Measurements from ENCODE around the gene RFT1. TPM values are rescaled to one million over a fixed set of nuclear protein-coding genes. Genes with fewer than 3 reads are reported as not detected.

RFT1 gene
- total and polyA plus RNA-seq, 9 donors: 8.2 to 15.4 (median 11.6) TPM

DNA sequence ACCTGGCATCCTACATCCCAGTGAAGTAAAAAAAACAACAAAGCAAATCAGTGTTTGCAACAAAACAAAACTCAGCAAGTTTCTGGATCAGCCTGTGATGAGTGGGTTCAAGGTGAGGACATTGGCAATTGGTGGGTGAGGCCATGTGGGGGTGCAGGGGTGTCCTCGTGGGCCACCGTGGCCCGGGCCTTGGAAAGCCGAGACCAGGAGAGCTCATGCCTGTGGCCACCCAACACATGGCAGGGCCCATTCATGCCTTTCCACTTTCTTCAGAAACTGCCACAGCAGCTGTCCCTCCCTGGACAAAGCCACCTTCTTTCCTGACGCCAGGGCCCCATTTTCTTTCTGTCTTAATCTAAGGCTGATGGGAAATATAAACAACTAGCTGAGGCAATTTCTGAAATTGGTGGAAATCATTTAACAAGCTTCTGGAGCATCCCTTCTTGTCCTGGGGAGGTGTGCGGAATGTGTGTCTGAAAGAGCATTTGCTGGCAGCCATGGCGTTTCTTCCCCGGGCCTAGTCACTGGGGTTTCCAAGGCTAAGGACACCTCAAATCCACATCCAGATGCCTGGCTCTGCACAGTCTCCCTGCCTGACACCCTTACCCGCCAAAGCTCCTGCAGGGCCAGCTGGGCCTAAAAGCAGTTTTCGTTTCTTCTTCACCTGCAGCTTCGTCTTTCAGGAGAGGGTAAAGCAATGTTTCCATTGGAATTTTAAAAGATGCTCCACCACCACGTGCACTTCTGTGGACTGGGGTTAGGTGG, 50.3 kb downstream of the RFT1 start:
- Histone ChIP-seq H3K27ac (ENCODE audit: low read length) (no peak overlapping the region), H3K4me1 (ENCODE audit: control insufficient read depth, insufficient read depth, low read length) (peaks cover 15% of the 10 kb centered on the region), H3K36me3 (ENCODE audit: control insufficient read depth, insufficient read depth, low read length) (no peaks in the 10 kb centered on the region), H3K9me3 (replicated peaks; ENCODE audit: control insufficient read depth, low read depth, low read length) (no peaks in the 10 kb centered on the region), H3K27me3 (ENCODE audit: control insufficient read depth, insufficient read depth, low read length) (no peaks in the 10 kb centered on the region), H3K4me3 (ENCODE audit: low read length) (no peak overlapping the region)
- WGBS (ENCODE audit: insufficient coverage): 82% methylated on average over 5 of the region's 12 CpGs
- DNase-seq: no peak

DNA sequence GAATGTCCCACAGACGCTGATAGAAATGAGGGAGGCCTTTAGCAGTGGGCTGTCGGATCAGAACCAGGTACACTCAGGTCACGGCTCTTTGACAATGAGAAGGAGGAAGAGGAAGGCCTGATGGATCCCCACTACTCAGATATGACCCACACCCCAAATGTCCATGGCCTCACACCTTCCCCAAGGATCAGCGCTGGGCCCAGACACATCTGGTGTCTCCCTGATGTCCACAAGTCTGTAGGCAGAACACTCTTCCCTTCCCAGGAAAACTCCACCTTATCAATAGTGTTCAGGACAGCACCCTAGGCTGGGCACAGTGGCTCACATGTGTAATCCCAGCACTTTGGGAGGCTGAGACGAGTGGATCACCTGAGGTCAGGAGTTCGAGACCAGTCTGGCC, 51.1 kb downstream of the RFT1 start:
- no peak overlapping the region for H3K4me3 ChIP-seq (ENCODE audit: low read length)
- no peak overlapping the region for H3K27ac ChIP-seq (ENCODE audit: low read length)
- no peaks in the 10 kb centered on the region for H3K27me3 ChIP-seq (ENCODE audit: control insufficient read depth, insufficient read depth, low read length)
- no peak for DNase-seq
- 90% methylated on average over 3 of the region's 6 CpGs for WGBS (ENCODE audit: insufficient coverage)
- peaks cover 8% of the 10 kb centered on the region for H3K4me1 ChIP-seq (ENCODE audit: control insufficient read depth, insufficient read depth, low read length)
- H3K36me3 ChIP-seq (ENCODE audit: control insufficient read depth, insufficient read depth, low read length): no peaks in the 10 kb centered on the region
- H3K9me3 ChIP-seq (replicated peaks; ENCODE audit: control insufficient read depth, low read depth, low read length): no peaks in the 10 kb centered on the region

DNA sequence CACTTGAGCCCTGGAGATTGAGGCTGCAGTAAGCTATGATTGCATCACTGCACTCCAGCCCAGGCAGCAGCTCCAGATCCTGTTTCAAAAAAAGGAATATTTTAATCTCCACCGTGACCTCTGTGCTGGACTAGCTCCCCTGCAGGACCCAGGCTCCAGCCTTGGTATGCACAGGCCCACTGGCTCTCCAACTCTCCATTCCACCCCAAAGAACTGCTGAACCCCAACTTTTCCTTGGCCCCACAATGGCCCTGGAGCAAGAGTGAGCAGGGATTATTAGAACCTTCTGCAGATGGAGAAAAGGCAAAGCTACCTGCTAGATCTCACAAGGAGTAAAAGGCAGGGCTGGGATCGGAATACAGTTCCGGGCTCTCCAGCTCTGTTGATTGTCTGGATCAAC, 51.6 kb downstream of the RFT1 start:
- H3K9me3 ChIP-seq (replicated peaks; ENCODE audit: control insufficient read depth, low read depth, low read length): no peaks in the 10 kb centered on the region
- no peaks in the 10 kb centered on the region for H3K36me3 ChIP-seq (ENCODE audit: control insufficient read depth, insufficient read depth, low read length)
- H3K27ac ChIP-seq (ENCODE audit: low read length): no peak overlapping the region
- H3K4me1 ChIP-seq (ENCODE audit: control insufficient read depth, insufficient read depth, low read length): peaks cover 6% of the 10 kb centered on the region
- no peaks in the 10 kb centered on the region for H3K27me3 ChIP-seq (ENCODE audit: control insufficient read depth, insufficient read depth, low read length)
- DNase-seq: no peak
- 96% methylated on average over 2 of the region's 3 CpGs for WGBS (ENCODE audit: insufficient coverage)
- H3K4me3 ChIP-seq (ENCODE audit: low read length): no peak overlapping the region

DNA sequence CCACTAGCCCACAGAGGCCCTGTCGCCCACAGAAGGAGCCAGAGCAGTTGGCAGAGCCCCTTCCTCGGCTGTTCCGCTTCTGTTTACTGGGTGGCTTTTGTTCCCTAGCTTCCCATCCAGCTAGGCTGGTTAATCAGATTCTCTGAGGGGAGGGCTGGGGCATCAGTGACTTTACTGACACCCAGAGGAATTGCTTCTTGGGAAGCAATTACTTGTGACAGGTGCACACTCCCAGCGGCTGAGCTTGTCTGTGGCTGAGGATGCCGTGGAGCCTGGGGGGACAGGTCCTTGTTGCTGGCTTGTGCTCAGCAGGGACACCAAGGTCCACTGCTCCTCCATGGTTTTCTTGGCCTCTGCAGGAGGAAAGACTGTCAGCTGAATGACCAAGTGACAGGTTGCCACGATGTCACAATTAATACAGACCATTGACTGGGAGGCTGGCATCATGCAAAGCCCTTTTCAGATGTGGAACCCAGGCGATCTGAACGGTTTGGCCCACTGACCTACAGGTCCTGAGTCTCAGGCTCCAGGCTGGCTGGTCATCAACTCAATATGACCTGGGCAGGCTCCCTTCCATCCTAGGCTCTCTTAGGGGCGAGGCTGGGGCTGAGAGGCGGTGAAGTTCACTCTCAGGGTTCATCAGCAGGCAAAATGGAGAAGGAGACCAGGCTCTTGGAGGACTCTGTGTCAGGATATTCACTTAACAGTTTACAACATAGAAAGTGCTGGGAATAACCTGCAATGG, 52.6 kb downstream of the RFT1 start:
- peaks cover 13% of the 10 kb centered on the region for H3K4me1 ChIP-seq (ENCODE audit: control insufficient read depth, insufficient read depth, low read length)
- no peak overlapping the region for H3K4me3 ChIP-seq (ENCODE audit: low read length)
- no peaks in the 10 kb centered on the region for H3K36me3 ChIP-seq (ENCODE audit: control insufficient read depth, insufficient read depth, low read length)
- H3K9me3 ChIP-seq (replicated peaks; ENCODE audit: control insufficient read depth, low read depth, low read length): no peaks in the 10 kb centered on the region
- no peak for DNase-seq
- WGBS (ENCODE audit: insufficient coverage): 91% methylated on average over 5 of the region's 10 CpGs
- no peak overlapping the region for H3K27ac ChIP-seq (ENCODE audit: low read length)
- H3K27me3 ChIP-seq (ENCODE audit: control insufficient read depth, insufficient read depth, low read length): no peaks in the 10 kb centered on the region

DNA sequence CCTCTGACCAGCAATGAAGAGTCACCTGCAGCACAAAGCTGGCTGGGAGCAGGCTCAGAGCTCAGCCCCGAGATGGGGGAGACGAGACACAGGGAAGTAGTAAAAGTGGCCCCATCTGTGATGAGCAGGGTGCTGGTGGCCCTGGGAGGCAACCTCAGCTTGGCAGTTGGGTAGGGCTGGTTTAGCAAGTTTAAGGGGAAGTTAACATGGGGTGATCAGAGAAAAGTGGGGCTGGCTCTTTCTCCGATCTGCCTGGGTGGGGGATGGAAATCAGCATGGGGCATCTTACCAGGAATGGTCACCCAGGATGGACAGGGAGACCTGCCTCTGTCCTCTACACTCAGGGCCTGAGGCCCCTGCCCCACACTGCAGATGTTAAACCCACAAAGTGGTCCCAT, 54.5 kb downstream of the RFT1 start:
- Histone ChIP-seq H3K9me3 (replicated peaks; ENCODE audit: control insufficient read depth, low read depth, low read length) (no peaks in the 10 kb centered on the region), H3K36me3 (ENCODE audit: control insufficient read depth, insufficient read depth, low read length) (no peaks in the 10 kb centered on the region), H3K4me1 (ENCODE audit: control insufficient read depth, insufficient read depth, low read length) (peaks cover 25% of the 10 kb centered on the region), H3K4me3 (ENCODE audit: low read length) (no peak overlapping the region), H3K27me3 (ENCODE audit: control insufficient read depth, insufficient read depth, low read length) (no peaks in the 10 kb centered on the region), H3K27ac (ENCODE audit: low read length) (no peak overlapping the region)
- DNase-seq: no peak
- 83% methylated on average over 2 of the region's 3 CpGs for WGBS (ENCODE audit: insufficient coverage)

DNA sequence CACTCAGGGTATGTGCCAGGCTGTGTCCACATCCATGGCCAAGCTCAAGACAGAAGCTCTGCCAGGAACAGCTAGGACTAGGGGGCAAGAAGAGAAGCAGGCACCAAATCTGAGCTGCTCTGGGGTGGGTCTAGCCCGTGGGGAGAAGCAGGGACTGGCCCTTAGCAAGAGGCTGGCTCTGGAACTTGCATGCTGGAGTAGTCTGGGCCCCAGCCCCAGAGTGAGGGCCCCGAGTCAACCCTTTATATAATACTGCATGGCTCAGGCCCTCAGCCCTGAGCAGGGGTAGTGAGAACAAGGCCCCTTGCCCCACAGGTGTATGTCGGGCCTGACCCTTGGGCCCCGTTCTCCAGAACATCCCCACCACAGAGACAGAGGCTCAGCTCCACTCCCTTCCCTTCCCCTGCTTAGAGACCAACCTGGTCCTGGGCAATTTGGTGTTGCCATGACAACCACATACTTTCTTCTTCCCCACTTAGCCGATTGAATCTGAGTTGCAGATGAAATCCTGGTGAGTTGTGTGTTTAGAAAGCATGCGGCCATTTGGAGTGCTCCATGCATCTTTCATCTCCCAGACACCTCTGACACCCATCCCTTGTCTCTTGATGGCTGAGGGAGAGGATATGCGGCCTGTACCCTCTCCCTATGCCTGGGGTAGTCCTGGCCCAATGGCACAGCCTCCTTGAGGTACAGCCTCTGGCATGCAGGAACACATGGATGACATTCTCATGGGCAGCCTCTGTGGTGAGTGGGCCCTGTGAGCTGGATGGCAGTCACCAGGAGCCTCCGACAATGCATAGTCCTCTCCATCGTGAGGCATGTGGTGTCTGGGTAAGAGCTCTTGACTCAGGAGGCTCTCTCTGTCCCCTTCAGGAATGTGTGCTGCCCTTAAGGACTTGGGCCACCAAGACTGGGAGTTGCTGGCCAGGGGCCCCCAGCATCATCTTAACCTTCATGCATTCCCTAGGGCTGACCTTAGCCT, 55.2 kb downstream of the RFT1 start:
- WGBS (ENCODE audit: insufficient coverage): 80% methylated on average over 7 of the region's 9 CpGs
- DNase-seq: no peak

DNA sequence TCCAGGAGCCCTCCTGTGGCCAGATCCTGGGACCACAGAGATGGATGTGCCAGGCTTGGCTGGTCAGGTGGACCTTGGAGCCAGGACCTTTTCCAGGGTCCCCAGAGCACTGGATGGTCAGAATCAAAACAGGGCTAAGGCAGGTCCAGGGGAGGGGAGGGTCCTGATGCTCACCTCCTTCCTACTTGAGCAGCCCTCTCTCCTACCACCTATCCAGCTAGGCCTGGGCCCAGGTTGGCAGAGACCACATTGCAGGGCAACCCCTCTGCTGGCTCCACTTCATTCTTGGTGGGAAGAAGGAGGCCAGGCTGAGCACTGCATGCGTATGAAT, 55.9 kb downstream of the RFT1 start:
- no peak for DNase-seq
- Histone ChIP-seq H3K4me1 (ENCODE audit: control insufficient read depth, insufficient read depth, low read length) (peaks cover 25% of the 10 kb centered on the region), H3K4me3 (ENCODE audit: low read length) (no peak overlapping the region), H3K27ac (ENCODE audit: low read length) (no peak overlapping the region), H3K27me3 (ENCODE audit: control insufficient read depth, insufficient read depth, low read length) (no peaks in the 10 kb centered on the region), H3K36me3 (ENCODE audit: control insufficient read depth, insufficient read depth, low read length) (no peaks in the 10 kb centered on the region), H3K9me3 (replicated peaks; ENCODE audit: control insufficient read depth, low read depth, low read length) (no peaks in the 10 kb centered on the region)
- WGBS (ENCODE audit: insufficient coverage): 100% methylated on average over 1 of the region's 1 CpG

More for the DNA sequence above, 55.2 kb downstream of the RFT1 start:
- Histone ChIP-seq H3K27ac (ENCODE audit: low read length) (no peak overlapping the region), H3K36me3 (ENCODE audit: control insufficient read depth, insufficient read depth, low read length) (no peaks in the 10 kb centered on the region), H3K27me3 (ENCODE audit: control insufficient read depth, insufficient read depth, low read length) (no peaks in the 10 kb centered on the region), H3K4me1 (ENCODE audit: control insufficient read depth, insufficient read depth, low read length) (peaks cover 25% of the 10 kb centered on the region), H3K9me3 (replicated peaks; ENCODE audit: control insufficient read depth, low read depth, low read length) (no peaks in the 10 kb centered on the region), H3K4me3 (ENCODE audit: low read length) (no peak overlapping the region)

DNA sequence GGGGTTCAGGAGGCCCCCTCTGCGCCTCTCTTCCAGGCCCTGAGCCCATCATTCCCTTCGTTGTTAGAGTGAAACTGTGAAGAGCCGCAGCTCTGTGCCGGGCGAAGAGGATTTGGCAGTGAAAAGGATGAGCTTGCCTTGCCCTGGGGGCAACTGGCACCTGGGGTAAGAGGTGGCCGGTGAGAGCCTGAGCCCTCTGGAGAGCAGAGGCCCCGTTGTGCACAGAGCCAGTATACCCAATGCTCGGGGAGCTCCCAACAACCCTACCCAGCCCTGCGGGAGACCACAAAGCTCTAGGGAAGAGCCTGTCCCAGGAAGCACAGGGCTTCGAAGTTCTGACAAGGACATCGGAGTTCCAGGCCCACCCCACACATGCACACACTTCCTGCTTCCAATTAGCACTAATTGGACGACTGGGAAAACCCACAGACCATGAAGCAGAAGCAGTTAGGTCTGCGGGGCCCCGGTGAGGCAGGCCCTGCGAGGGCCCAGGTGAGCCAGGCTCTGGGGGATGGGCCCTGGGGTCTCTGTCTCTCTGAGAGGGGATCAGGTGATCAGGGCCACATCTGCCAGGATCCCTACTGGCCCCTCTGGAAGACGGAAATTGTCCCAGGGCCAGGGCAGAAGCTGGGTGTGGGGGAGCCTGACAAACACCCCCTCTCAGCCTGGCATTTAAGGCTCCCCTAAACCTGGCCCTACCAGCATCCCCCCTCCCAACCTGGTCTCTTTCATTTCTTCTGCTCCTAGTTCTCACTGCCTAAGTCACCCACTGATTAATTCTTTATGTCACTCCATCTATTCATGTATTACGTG, 56.5 kb downstream of the RFT1 start:
- 67% methylated on average over 9 of the region's 17 CpGs for WGBS (ENCODE audit: insufficient coverage)
- DNase-seq: no peak
- Histone ChIP-seq H3K4me1 (ENCODE audit: control insufficient read depth, insufficient read depth, low read length) (peaks cover 25% of the 10 kb centered on the region), H3K27ac (ENCODE audit: low read length) (no peak overlapping the region), H3K9me3 (replicated peaks; ENCODE audit: control insufficient read depth, low read depth, low read length) (no peaks in the 10 kb centered on the region), H3K4me3 (ENCODE audit: low read length) (peak overlapping the region; percentile 62), H3K36me3 (ENCODE audit: control insufficient read depth, insufficient read depth, low read length) (no peaks in the 10 kb centered on the region), H3K27me3 (ENCODE audit: control insufficient read depth, insufficient read depth, low read length) (no peaks in the 10 kb centered on the region)

DNA sequence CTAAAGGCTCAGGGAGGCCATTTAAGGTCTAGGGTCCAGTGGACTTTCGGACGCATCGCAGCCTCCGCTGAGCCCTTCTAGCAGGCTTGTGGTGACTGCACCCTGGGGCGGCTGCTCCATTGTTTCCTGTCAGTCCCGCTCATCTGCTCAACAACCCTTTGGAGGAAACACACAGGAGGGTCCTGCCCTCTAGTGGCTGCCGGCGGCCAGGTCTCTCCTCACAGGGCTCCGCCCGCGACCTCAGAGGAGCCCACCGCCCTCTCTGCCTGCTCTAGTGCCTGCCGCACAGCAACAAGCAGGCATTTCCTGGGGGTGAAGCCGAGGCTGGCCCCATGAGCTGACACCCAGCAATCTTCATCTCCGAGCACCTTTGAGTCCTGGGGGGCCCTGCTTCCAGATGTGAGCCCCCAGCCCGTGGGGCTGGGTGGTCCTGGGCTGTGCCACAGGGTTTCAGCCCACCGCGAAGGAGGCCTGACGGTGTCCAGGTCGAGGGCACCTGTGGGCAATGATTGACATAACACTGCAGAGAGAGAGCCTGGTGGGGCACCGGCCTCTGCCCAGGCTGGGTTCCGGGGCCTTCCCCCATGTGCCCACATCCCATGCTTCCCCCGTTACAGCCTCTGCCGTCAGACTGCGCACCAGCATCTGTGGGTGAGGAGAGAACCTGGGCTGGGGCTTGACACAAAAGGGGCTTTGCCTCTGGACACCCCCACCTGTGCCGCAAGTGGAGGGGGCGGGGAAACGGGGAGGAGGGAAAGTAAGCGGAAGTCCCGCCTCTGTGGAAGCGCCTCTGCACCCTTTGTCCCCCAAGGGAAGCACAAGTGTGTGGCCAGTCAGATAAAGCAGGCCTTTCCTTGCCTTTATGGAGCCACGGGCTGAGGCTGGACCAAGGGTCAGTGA, 57.3 kb downstream of the RFT1 start:
- no peaks in the 10 kb centered on the region for H3K27me3 ChIP-seq (ENCODE audit: control insufficient read depth, insufficient read depth, low read length)
- WGBS (ENCODE audit: insufficient coverage): 4% methylated on average over 25 of the region's 32 CpGs
- peaks cover 25% of the 10 kb centered on the region for H3K4me1 ChIP-seq (ENCODE audit: control insufficient read depth, insufficient read depth, low read length)
- H3K4me3 ChIP-seq (ENCODE audit: low read length): peak overlapping the region; percentile 62
- no peaks in the 10 kb centered on the region for H3K36me3 ChIP-seq (ENCODE audit: control insufficient read depth, insufficient read depth, low read length)
- peak; percentile 82 for DNase-seq
- H3K9me3 ChIP-seq (replicated peaks; ENCODE audit: control insufficient read depth, low read depth, low read length): no peaks in the 10 kb centered on the region
- no peak overlapping the region for H3K27ac ChIP-seq (ENCODE audit: low read length)
